ENCODE data around the gene ZNF142.

Gene ZNF142

DNA sequence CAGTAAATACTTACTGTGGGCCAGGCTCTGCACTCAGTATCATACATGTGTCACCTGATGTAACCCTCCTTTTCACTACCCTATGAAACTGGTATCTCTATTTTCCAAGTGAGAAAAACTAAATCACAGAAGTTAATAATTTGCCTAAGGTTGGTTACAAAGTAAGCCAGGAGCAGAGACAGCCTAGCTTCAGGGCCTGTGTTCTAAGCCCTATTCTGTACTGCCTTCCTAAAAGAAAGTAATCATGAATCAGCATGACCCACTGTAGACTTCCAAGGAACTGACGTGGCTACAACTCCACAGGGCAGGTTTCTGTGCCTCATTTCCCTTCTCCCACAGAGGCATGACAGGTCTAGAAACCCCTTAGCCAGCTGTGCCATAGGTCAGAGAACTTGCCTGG, 14.3 kb downstream of the ZNF142 start:
- DNase-seq, result no peak

DNA sequence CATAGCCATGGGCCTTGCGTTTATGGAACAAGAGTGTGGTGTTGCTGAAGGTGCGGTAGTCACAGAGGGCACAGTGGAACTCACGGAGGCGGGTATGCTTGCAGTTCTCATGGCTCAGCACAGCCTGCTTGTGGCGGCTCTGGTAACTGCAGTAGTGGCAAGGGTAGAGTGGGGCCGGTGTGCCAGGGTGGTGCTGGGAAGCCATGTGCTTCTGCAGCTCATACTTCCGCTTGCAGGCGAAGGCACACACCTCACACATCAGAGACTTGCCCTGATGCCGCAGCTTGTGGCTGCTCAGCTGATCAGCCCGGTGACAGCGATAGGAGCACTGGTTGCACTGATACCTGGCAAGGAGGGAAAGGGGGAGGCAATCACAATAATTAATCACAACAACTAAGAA, 14.7 kb downstream of the ZNF142 start:
- DNase-seq, result no peak

DNA sequence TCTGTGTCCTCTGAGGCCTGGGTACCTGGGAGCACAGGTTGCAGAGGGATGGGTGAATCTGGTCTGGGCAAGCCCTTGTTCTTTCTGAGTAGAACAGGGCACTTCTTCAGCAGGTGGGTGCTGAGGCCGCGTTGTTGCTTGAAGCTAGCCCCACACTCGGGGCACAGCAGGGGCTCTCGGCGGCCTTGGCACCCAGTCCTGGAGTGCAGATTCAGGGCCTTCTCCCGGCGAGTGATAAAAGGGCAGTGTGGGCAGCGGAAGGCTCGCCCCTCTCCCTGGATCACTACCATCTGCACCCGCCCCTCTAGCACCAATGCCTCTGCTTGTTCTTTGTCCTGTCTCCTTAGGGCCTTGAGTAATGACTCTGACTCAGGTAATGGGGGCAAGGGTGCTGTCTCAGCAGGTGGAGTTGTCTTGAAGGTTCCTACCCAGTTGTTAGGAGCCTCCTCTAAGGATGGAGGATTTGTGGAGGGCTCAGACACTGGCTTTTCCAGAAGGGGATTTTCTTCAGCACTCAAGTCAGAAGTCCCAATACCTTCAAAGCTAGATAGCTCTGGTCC, 15.6 kb downstream of the ZNF142 start:
- no peak for DNase-seq

DNA sequence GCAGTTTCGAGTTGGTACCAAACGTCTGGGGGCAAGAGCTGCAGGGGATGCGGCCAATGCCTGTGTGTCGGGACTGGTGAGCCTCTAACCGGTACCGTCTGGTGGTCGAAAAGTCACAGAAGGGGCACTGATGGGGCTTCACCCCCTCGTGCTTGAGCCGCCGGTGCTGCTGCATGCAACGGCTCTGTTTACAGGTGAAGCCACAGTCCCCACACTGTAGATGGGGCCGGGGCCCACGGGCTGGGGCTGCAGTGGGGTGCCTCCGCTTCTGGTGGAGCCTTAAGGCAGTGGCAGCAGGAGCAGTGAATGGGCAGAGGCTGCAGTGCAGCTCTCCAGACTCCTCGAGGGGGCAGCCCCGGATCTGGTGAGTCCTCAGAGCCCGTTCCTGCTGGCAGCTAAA, 16.6 kb downstream of the ZNF142 start:
- no peak for DNase-seq

DNA sequence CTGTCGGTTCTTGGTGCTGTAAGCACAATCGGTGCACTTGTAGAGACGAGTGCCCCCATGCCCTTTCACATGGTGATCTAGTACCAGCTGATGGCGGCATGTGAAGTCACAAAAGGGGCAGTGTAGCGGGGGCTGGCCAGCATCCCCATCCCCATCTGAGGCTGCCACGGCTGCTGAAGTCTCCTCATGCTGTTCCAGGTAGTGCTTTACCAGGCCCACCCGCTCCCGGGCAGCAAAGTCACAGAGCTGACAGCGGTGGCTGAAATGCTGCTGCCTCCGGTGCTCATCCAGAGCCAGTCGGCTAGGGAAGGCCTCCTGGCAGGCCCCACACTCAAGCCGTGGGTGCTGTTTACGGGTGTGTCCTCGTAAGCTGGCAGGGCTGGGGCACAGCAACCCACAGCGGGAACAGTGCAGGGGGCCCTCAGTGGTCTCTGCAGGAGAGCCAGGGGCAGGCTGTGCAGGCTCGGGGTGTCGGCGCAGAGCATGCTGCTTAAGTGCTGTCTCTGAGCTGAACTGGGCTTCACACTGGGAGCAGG, 17.2 kb downstream of the ZNF142 start:
- DNase-seq, result no peak

DNA sequence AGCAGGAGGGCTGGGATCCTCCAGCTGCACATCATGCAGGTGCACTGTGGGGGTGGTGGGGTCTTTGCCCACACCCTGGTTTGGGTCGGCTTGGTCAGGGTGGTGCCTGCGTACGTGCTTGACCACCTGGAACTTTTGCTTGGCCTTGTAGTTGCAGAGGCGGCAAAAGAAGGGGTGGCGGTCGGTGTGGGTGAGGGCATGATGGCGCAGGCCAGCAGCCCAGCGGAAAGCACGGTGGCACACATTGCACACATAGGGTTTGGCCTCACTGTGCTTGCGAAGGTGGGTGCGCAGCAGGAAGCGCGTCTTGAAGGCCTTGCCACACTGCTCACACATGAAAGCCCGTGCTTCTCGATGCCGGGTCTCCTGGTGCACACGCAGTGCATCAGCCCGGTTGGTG, 21.1 kb downstream of the ZNF142 start:
- no peak for DNase-seq

DNA sequence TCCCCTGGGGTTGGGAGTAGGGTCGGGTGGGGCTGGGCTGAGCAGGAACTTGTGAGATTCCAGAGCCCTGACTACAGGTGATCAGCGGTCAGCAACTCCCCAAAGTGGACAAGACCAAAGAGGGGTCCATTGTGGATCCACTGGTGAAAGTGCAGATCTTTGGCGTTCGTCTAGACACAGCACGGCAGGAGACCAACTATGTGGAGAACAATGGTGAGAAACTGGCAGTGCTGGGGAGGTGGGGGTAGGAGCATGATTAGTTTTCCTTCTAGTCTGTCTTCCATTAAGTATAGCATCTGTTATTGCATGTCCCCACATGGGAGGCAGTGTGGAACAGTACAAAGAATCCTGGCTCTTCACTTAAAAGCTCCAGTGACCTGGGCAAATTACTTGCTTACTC, 23.7 kb downstream of the ZNF142 start:
- DNase-seq, result no peak

DNA sequence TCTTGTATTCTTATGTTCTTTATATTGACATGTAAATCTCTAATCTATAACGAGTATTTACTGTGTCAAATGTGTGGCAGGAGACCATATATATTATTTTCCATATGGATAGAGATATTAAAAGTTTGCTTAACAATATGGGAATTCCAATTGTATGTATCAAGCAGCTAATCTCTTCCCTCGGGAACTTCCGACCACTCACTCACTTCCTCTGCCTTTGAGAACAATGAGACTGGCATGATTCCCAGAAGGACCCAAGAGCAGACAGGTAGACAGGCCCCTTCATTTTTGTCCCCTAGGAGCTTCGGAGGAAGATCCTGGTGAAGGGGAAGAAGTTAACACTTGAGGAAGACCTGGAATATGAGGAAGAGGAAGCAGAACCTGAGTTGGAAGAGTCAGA, 27.6 kb downstream of the ZNF142 start:
- DNase-seq, result no peak

DNA sequence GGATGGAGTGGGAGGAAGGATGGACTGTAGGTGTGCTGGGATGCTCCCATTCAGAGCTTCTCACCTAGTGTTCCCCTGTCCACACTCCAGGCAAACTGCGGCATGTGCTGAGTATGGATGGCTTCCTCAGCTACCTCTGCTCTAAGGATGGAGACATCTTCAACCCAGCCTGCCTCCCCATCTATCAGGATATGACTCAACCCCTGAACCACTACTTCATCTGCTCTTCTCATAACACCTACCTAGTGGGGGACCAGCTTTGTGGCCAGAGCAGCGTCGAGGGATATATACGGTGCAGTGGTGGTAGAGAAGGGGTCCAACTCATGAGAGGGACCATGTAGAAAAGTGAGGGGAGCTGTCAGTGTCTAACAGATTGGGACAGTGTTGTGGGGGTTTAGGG, 31.5 kb downstream of the ZNF142 start:
- DNase-seq, result no peak

DNA sequence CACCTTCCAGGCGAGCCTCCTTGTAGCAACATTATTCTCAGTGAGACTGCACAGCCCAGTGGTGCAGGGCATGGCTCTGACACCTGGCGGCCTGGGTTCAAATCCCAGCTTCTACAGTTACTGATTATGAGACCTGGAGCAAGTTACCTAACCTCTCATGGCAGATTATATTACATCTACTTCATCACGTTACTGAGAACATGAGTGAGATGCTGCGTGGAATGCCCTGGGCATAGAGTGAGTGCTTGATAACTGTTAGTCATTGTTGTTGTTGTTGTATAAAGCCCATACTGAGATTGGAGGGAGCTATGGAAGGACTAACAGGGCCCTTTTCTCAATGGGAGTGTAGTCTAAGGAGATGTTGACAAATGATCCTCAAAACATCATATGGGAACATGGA, 33.1 kb downstream of the ZNF142 start:
- DNase-seq, result no peak

DNA sequence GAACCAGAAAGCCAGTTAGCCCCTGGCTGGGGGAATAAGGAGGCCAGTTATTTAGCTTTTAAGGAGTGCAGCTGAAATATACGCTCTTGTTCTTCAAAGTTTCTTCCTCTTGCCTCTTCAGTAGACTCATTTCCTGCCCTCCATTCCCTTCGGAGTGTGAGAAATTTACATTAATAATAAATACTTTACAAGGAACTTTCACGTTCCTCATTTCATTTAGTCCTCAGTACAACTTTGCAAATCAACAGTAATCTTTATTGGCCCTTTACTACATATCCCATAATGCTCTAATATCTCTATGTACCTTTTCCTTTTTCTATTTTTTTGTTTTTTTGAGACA, 36.1 kb downstream of the ZNF142 start:
- no peak for DNase-seq

DNA sequence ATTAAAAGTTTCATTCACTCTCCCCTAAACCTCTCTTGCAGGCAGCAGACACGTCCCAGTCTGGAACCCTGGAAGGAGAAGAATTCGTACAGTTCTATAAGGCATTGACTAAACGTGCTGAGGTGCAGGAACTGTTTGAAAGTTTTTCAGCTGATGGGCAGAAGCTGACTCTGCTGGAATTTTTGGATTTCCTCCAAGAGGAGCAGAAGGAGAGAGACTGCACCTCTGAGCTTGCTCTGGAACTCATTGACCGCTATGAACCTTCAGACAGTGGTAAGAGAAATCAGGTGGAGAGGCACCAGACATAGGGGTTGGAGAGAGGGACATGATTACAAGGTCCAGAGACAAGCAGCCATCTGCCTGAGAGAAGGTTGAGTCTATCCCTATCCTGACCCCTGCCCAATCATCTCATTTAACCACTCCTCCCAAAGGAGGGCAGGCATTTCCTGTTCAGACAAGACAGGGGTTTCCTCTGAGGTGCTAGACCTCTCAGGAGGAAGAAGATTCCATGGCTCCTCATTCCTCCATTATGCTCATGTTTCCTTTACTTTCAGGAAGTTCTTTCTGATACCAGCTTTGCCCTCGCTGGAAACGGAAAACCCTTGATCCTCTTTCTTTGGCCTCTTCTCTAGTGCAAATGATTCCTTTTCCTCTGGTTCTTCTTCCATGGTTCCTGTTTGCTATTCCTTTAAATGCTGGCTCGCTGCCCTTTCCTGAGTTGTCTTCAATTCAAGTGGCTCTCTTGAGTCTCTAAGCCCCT, 36.6 kb downstream of the ZNF142 start:
- DNase-seq, result no peak

DNA sequence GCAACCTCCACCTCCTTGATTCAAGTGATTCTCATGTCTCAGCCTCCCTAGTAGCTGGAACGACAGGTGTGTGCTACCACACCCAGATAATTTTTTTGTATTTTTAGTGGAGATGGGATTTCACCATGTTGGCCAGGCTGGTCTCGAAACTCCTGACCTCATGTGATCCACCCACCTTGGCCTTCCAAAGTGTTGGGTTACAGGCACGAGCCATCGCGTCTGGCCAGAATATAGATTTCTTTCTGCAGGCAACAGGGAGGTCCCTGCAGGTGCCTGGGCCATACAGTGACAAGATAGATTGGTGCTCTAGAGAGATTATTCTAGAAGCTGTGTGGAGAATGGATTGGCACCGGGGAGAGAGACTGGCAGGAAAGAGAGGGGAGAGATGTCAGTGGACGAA, 38.4 kb downstream of the ZNF142 start:
- no peak for DNase-seq

DNA sequence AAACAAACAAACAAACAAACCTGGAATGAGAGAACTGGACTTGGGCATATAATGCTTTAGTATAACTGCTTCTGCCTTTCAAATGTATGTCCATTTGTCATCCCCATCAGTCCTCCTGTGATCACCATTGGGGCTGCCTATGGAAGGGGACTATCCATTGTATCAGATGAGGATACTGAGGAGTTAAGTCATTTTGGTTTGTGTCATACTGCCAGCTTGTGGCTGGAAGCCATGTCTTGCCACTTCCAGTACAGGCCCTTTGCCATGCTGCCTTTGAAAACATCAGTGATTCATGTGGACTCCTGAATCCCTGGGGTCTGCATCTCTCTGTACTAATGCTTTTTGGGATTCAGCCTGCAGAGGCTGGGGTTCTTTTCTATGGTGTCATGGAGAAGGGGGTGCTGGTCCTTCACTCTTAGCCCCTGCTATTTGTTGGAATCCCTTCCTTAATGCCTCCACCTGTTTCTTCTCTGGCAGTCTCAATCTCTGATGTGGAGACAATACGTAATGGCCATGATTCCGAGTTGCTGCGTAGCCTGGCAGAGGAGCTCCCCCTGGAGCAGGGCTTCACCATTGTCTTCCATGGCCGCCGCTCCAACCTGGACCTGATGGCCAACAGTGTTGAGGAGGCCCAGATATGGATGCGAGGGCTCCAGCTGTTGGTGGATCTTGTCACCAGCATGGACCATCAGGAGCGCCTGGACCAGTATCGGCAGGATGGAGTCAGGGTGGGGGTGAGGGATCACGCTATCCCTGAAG, 41.1 kb downstream of the ZNF142 start:
- DNase-seq, result peak; percentile 34

DNA sequence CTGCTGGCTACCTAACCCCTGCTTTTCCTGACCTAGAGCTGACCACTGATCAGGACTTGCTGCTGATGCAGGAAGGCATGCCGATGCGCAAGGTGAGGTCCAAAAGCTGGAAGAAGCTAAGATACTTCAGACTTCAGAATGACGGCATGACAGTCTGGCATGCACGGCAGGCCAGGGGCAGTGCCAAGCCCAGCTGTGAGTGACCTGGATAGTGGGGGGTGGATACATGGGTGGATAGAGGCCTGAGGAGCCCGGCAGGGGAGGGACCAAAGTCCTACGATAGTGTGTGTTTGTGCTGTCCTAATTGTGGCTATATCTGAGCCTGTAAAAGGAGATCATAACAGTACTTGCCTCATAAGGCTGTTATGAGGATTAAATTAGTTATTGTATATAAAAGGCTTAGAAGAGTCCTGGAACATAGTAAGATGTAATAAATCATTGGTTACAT, 43.5 kb downstream of the ZNF142 start:
- no peak for DNase-seq

DNA sequence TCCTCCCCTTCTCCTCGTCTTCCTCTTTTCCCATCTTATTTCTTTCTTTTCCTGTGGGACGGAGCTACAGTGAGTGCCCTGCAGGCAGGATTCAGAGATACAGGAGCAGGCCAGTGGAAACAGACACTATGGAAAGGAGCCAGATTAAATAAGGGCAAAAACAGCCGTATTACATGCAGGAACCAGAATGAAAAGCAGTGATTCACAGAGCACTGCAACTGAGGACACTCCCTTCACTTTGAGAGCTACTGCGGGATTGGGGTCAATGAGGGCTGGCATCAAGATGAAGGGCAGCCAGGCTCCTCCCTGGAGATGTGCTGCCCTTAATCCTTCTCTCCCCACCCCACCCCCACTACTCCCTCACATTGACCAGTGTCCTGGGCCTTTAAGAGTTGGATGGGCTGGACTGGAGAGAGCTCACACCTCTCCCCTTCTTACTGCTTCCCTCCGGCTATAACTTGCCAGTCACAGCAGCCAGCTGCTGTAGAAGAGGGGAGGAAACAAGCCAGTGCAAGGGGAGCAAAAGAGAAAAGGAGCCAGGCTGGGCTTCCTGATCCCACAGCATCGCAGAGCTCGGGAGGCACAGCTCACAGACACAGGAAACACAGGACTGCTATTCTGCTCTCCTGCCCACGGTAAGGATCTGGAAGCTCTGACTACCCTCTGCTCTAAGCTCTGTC, 51.8 kb downstream of the ZNF142 start, which contains the start of gene PLCD4:
Gene PLCD4, plus strand, starts transcription at position 464 of the 680 bp plus-strand sequence. CDS start 7,841 bp downstream, outside the sequence.
- DNase-seq, result peak; percentile 51

DNA sequence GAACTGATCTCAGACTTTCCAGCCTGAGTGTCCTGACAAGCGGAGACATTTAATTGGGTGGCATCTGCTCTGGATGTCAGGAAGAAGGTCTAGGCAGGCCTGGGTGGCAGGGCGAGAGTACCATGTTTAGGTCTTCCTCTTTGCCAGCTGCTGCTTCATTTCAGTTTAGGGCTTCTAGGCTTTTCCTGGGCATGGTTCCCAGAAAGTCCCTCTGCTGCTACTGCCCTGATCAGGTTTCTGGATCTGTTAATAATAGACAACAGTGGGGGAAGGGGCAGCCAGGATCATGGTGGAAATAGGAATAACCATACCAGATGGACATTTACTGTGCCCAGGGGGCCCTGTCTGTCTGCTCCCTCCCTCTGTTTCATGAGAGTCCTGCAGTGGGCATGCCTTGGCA, 54.0 kb downstream of the ZNF142 start:
- DNase-seq, result peak; percentile 98

All from NCI-H1694 treated with DMSO at 0.1 percent for 48 hours (cell line).